Gastroesophageal sphincter (tissue), 3 donors: Measurements from ENCODE around the gene TPCN1.

Experiments used
- EP300 ChIP-seq: sonication (generic); formaldehyde crosslinking; IDR thresholded peaks from one replicate; pipeline ENCODE4 v1.6.1; 2017; ENCODE audit warnings: antibody characterized with exemption, mild to moderate bottlenecking
- TF ChIP-seq, protein P1 (sequence below), 4 experiments: fragments of 200-600 bp in 2 of 4; fragments of 450-650 bp in 2 of 4; sonication (generic) in 1 of 4; IDR thresholded peaks; one replicate each; pipeline ENCODE4 v1.5.1; 2017 to 2019; ENCODE audit warnings: antibody characterized with exemption in 4 of 4, mild to moderate bottlenecking in 2 of 4, moderate library complexity in 2 of 4

GRCh38 chr12:113208041-113208934, 13.0 kb upstream of the TPCN1 start:
- TF ChIP-seq, protein P1, sequence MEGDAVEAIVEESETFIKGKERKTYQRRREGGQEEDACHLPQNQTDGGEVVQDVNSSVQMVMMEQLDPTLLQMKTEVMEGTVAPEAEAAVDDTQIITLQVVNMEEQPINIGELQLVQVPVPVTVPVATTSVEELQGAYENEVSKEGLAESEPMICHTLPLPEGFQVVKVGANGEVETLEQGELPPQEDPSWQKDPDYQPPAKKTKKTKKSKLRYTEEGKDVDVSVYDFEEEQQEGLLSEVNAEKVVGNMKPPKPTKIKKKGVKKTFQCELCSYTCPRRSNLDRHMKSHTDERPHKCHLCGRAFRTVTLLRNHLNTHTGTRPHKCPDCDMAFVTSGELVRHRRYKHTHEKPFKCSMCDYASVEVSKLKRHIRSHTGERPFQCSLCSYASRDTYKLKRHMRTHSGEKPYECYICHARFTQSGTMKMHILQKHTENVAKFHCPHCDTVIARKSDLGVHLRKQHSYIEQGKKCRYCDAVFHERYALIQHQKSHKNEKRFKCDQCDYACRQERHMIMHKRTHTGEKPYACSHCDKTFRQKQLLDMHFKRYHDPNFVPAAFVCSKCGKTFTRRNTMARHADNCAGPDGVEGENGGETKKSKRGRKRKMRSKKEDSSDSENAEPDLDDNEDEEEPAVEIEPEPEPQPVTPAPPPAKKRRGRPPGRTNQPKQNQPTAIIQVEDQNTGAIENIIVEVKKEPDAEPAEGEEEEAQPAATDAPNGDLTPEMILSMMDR (IDR thresholded peaks at IDR 0.05): no peak
- no peak for TF ChIP-seq EP300
